WTC11 (cell line): ENCODE measurements around the gene COLEC12. TPM values are rescaled to one million over a fixed set of nuclear protein-coding genes. Genes with fewer than 3 reads are reported as not detected.

Experiments used
- ATAC-seq: fragments of 200-7000 bp; cut with Tn5 transposase; 2 replicates; pipeline ENCODE4 v1.10.0; 2021; ENCODE audit warnings: mild to moderate bottlenecking, moderate library complexity
- CTCF ChIA-PET: fragments of 300-600 bp; sonication (Branson Sonifier 250); formaldehyde crosslinking; loops from one replicate; lab custom pipeline; 2021; ENCODE audit warnings: antibody characterized with exemption; lab: Charles Lee
- POLR2A ChIA-PET: fragments of 350-600 bp; sonication (Branson Sonifier 250); formaldehyde crosslinking; loops from one replicate; lab custom pipeline; 2021; ENCODE audit warnings: antibody characterized with exemption; lab: Charles Lee
- DNase-seq: peaks from one replicate; pipeline ENCODE4 v3.0.0; 2021; ENCODE audit warnings: low spot score
- H3K27ac Mint-ChIP-seq: 2 replicates; pipeline ENCODE4 v1.8.0; 2021; ENCODE audit warnings: mixed read lengths
- H3K27me3 Mint-ChIP-seq: 2 replicates; pipeline ENCODE4 v1.8.0; 2021; ENCODE audit warnings: low read depth, mild to moderate bottlenecking, moderate library complexity, mixed read lengths
- H3K36me3 Mint-ChIP-seq: 2 replicates; pipeline ENCODE4 v1.8.0; 2021; ENCODE audit warnings: mixed read lengths
- H3K4me1 Mint-ChIP-seq: 2 replicates; pipeline ENCODE4 v1.8.0; 2022; ENCODE audit warnings: mixed read lengths
- H3K4me3 Mint-ChIP-seq: 2 replicates; pipeline ENCODE4 v1.8.0; 2021; ENCODE audit warnings: mild to moderate bottlenecking, moderate library complexity, mixed read lengths
- H3K9me3 Mint-ChIP-seq: 2 replicates; pipeline ENCODE4 v1.8.0; 2021; ENCODE audit warnings: mixed read lengths
- FOXJ3 ChIP-seq: sonication (generic); formaldehyde crosslinking; IDR thresholded peaks from 2 replicates; pipeline ENCODE4 v1.9.0; 2021; ENCODE audit warnings: missing genetic modification reagents, mild to moderate bottlenecking, borderline replicate concordance
- HMGA2 ChIP-seq: fragments of 250-450 bp; sonication (Bioruptor Pico); IDR thresholded peaks from 2 replicates; pipeline ENCODE4 v1.4.0; 2021; ENCODE audit warnings: mild to moderate bottlenecking, moderate library complexity
- KAT7 ChIP-seq: sonication (generic); formaldehyde crosslinking; IDR thresholded peaks from 2 replicates; pipeline ENCODE4 v1.8.1; 2023; ENCODE audit warnings: missing genetic modification reagents, mild to moderate bottlenecking, borderline replicate concordance
- MYBL2 ChIP-seq: sonication (generic); formaldehyde crosslinking; IDR thresholded peaks from 2 replicates; pipeline ENCODE4 v1.8.1; 2023; ENCODE audit warnings: mild to moderate bottlenecking, moderate library complexity, missing genetic modification reagents
- NR2C2 ChIP-seq: sonication (generic); formaldehyde crosslinking; IDR thresholded peaks from 2 replicates; pipeline ENCODE4 v1.8.0; 2022; ENCODE audit warnings: mild to moderate bottlenecking, missing genetic modification reagents
- TCF7 ChIP-seq: sonication (generic); formaldehyde crosslinking; IDR thresholded peaks from 2 replicates; pipeline ENCODE4 v1.8.0; 2022; ENCODE audit warnings: mild to moderate bottlenecking, low read depth, missing genetic modification reagents, moderate library complexity
- ZNF138 ChIP-seq: sonication (generic); formaldehyde crosslinking; conservative IDR thresholded peaks from 2 replicates; pipeline ENCODE4 v1.8.1; 2022; ENCODE audit warnings: mild to moderate bottlenecking, moderate library complexity, missing genetic modification reagents
- ZNF219 ChIP-seq: sonication (generic); formaldehyde crosslinking; IDR thresholded peaks from 2 replicates; pipeline ENCODE4 v1.8.0; 2023; ENCODE audit warnings: missing genetic modification reagents, mild to moderate bottlenecking, borderline replicate concordance
- ZNF396 ChIP-seq: fragments of 250-450 bp; sonication (Bioruptor Pico); IDR thresholded peaks from 2 replicates; pipeline ENCODE4 v1.8.0; 2021; ENCODE audit warnings: mild to moderate bottlenecking, moderate library complexity, borderline replicate concordance
- ZNF416 ChIP-seq: fragments of 250-450 bp; sonication (Bioruptor Pico); IDR thresholded peaks from 2 replicates; pipeline ENCODE4 v1.9.0; 2021; ENCODE audit warnings: mild to moderate bottlenecking, inconsistent platforms
- ZNF671 ChIP-seq: fragments of 250-450 bp; sonication (Bioruptor Pico); IDR thresholded peaks from 2 replicates; pipeline ENCODE4 v1.8.0; 2021; ENCODE audit warnings: mild to moderate bottlenecking
- total RNA-seq: library from RNA; stranded (reverse); gene quantifications from 3 replicates; pipeline ENCODE4 v1.2.3, GENCODE V29; 2021
- TF ChIP-seq, protein P1 (sequence below): sonication (generic); formaldehyde crosslinking; IDR thresholded peaks from 2 replicates; pipeline ENCODE4 v1.8.1; 2023; ENCODE audit warnings: mild to moderate bottlenecking, missing genetic modification reagents, moderate library complexity
- TF ChIP-seq, protein P2 (sequence below): sonication (generic); formaldehyde crosslinking; IDR thresholded peaks from 2 replicates; pipeline ENCODE4 v1.8.0; 2023; ENCODE audit warnings: missing genetic modification reagents
- TF ChIP-seq, protein P3 (sequence below): sonication (generic); formaldehyde crosslinking; IDR thresholded peaks from 2 replicates; pipeline ENCODE4 v1.8.0; 2023; ENCODE audit warnings: mild to moderate bottlenecking, missing genetic modification reagents
- TF ChIP-seq, protein P4 (sequence below): fragments of 200-600 bp; IDR thresholded peaks from 2 replicates; pipeline ENCODE4 v1.8.0; 2022; ENCODE audit warnings: antibody characterized with exemption
- TF ChIP-seq, protein P5 (sequence below): sonication (generic); formaldehyde crosslinking; IDR thresholded peaks from 2 replicates; pipeline ENCODE4 v1.8.1; 2023; ENCODE audit warnings: mild to moderate bottlenecking, moderate library complexity, missing genetic modification reagents
- TF ChIP-seq, protein P6 (sequence below): sonication (generic); formaldehyde crosslinking; IDR thresholded peaks from 2 replicates; pipeline ENCODE4 v1.8.0; 2022; ENCODE audit warnings: mild to moderate bottlenecking, missing genetic modification reagents
- TF ChIP-seq, protein P7 (sequence below): fragments of 250-450 bp; sonication (Bioruptor Pico); IDR thresholded peaks from 2 replicates; pipeline ENCODE4 v1.9.0; 2021; ENCODE audit warnings: mild to moderate bottlenecking, borderline replicate concordance

The COLEC12 gene
- total RNA-seq, 1 experiment from 2014 or later: 0.48 TPM

DNA sequence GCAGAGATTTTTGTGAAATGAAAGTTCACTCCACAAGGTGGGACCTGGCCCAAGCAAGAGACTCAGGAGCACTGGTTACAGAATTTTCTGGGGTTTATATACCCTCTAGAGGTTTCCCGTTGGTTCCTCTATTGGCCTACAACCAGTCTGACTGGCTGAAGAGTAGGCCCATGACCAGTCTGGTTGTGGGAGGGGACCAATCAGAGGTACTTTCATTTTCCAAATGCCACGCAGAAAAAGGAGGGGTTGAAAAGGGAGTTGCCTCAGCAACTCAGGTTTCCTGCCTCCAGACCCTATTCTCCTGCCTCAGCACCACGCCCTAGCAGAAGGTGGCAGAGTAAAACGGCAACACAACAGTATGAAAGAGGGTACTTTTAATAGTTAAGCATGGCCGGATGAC is 98.4 kb downstream of the COLEC12 start:
- TF ChIP-seq ZNF416 (no peak), FOXJ3 (CRISPR knock-in tag) (no peak)
- TF ChIP-seq, protein P1, sequence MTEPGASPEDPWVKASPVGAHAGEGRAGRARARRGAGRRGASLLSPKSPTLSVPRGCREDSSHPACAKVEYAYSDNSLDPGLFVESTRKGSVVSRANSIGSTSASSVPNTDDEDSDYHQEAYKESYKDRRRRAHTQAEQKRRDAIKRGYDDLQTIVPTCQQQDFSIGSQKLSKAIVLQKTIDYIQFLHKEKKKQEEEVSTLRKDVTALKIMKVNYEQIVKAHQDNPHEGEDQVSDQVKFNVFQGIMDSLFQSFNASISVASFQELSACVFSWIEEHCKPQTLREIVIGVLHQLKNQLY: no peak
- TF ChIP-seq, all 79 proteins: peak for 0
- Mint-ChIP-seq H3K4me3 (no peak overlapping the region), H3K27me3 (peaks cover 3% of the 10 kb centered on the region; the same call in 1 of the 2 replicates), H3K4me1 (no peaks in the 10 kb centered on the region), H3K9me3 (peaks cover 46% of the 10 kb centered on the region), H3K27ac (no peak overlapping the region), H3K36me3 (peaks cover 23% of the 10 kb centered on the region)
- CTCF ChIA-PET: no interaction called here
- DNase-seq (no peak), ATAC-seq (no peak)
- POLR2A ChIA-PET: no interaction called here

DNA sequence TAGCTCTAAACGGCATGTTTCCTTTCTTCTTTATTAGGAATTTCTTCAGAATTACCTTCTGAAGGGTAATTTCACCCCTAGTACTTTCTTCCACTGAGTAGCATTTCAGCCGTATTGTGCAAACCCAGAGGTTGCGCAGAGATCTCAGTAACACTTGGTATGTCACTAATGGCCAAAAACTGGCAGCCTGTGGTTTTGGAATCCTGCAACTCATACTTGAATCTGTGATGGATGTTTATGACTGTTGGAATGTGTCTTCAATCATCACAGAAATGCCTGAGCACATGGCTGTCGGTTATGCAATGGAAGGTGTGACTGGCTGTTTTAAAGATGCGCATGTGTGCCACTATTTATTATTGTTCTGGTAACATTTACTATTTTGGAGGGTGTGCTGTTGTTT is 100.0 kb downstream of the COLEC12 start:
- TF ChIP-seq, protein P2, sequence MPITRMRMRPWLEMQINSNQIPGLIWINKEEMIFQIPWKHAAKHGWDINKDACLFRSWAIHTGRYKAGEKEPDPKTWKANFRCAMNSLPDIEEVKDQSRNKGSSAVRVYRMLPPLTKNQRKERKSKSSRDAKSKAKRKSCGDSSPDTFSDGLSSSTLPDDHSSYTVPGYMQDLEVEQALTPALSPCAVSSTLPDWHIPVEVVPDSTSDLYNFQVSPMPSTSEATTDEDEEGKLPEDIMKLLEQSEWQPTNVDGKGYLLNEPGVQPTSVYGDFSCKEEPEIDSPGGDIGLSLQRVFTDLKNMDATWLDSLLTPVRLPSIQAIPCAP: no peak
- TF ChIP-seq TCF7 (CRISPR knock-in tag): no peak
- TF ChIP-seq ZNF396 (CRISPR knock-in tag): no peak
- TF ChIP-seq, all 79 proteins: peak for 0
- ChIA-PET CTCF (no interaction called here), POLR2A (no interaction called here)
- ATAC-seq (no peak), DNase-seq (no peak)
- Mint-ChIP-seq H3K4me3 (no peak overlapping the region), H3K4me1 (no peaks in the 10 kb centered on the region), H3K36me3 (peaks cover 13% of the 10 kb centered on the region), H3K27ac (no peak overlapping the region), H3K9me3 (peaks cover 36% of the 10 kb centered on the region), H3K27me3 (no peaks in the 10 kb centered on the region; the same call in 1 of the 2 replicates)

DNA sequence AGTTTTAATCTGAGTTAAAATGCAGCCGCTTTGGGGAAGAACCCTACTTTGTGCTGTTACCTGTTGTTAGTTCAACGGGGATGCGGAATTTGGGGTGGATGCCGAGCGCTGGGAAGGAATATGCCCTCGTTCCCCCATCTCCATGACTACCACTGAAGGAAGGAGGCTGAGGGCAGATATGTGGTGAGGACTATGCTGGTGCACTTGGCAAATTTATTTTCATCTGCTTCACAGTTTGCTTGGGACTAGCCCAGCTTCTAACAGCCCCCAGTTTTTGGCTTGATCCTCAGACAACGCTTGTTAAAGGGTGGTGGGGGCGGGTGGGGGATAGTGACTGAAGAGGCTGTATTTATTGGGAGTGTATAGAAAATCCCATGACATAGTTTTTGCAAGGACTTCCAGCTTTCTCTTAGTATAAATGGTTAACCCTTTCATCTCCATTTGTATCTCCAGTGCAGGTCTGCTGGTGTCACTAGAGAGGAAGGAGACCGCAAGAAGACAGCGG is 100.8 kb downstream of the COLEC12 start:
- CTCF ChIA-PET: no interaction called here
- no peak for ATAC-seq
- no peaks in the 10 kb centered on the region for H3K4me1 Mint-ChIP-seq
- TF ChIP-seq ZNF671 (no peak), FOXJ3 (CRISPR knock-in tag) (no peak), ZNF219 (no peak), HMGA2 (CRISPR knock-in tag) (no peak), ZNF138 (CRISPR knock-in tag) (no peak), MYBL2 (CRISPR knock-in tag) (no peak), KAT7 (CRISPR knock-in tag) (no peak), NR2C2 (no peak)
- TF ChIP-seq, protein P3, sequence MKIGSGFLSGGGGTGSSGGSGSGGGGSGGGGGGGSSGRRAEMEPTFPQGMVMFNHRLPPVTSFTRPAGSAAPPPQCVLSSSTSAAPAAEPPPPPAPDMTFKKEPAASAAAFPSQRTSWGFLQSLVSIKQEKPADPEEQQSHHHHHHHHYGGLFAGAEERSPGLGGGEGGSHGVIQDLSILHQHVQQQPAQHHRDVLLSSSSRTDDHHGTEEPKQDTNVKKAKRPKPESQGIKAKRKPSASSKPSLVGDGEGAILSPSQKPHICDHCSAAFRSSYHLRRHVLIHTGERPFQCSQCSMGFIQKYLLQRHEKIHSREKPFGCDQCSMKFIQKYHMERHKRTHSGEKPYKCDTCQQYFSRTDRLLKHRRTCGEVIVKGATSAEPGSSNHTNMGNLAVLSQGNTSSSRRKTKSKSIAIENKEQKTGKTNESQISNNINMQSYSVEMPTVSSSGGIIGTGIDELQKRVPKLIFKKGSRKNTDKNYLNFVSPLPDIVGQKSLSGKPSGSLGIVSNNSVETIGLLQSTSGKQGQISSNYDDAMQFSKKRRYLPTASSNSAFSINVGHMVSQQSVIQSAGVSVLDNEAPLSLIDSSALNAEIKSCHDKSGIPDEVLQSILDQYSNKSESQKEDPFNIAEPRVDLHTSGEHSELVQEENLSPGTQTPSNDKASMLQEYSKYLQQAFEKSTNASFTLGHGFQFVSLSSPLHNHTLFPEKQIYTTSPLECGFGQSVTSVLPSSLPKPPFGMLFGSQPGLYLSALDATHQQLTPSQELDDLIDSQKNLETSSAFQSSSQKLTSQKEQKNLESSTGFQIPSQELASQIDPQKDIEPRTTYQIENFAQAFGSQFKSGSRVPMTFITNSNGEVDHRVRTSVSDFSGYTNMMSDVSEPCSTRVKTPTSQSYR: no peak
- TF ChIP-seq, protein P4, sequence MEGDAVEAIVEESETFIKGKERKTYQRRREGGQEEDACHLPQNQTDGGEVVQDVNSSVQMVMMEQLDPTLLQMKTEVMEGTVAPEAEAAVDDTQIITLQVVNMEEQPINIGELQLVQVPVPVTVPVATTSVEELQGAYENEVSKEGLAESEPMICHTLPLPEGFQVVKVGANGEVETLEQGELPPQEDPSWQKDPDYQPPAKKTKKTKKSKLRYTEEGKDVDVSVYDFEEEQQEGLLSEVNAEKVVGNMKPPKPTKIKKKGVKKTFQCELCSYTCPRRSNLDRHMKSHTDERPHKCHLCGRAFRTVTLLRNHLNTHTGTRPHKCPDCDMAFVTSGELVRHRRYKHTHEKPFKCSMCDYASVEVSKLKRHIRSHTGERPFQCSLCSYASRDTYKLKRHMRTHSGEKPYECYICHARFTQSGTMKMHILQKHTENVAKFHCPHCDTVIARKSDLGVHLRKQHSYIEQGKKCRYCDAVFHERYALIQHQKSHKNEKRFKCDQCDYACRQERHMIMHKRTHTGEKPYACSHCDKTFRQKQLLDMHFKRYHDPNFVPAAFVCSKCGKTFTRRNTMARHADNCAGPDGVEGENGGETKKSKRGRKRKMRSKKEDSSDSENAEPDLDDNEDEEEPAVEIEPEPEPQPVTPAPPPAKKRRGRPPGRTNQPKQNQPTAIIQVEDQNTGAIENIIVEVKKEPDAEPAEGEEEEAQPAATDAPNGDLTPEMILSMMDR: no peak
- TF ChIP-seq, protein P5, sequence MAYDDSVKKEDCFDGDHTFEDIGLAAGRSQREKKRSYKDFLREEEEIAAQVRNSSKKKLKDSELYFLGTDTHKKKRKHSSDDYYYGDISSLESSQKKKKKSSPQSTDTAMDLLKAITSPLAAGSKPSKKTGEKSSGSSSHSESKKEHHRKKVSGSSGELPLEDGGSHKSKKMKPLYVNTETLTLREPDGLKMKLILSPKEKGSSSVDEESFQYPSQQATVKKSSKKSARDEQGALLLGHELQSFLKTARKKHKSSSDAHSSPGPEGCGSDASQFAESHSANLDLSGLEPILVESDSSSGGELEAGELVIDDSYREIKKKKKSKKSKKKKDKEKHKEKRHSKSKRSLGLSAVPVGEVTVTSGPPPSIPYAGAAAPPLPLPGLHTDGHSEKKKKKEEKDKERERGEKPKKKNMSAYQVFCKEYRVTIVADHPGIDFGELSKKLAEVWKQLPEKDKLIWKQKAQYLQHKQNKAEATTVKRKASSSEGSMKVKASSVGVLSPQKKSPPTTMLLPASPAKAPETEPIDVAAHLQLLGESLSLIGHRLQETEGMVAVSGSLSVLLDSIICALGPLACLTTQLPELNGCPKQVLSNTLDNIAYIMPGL (CRISPR knock-in tag): no peak
- TF ChIP-seq, protein P6, sequence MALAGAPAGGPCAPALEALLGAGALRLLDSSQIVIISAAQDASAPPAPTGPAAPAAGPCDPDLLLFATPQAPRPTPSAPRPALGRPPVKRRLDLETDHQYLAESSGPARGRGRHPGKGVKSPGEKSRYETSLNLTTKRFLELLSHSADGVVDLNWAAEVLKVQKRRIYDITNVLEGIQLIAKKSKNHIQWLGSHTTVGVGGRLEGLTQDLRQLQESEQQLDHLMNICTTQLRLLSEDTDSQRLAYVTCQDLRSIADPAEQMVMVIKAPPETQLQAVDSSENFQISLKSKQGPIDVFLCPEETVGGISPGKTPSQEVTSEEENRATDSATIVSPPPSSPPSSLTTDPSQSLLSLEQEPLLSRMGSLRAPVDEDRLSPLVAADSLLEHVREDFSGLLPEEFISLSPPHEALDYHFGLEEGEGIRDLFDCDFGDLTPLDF (CRISPR knock-in tag): no peak
- TF ChIP-seq, protein P7, sequence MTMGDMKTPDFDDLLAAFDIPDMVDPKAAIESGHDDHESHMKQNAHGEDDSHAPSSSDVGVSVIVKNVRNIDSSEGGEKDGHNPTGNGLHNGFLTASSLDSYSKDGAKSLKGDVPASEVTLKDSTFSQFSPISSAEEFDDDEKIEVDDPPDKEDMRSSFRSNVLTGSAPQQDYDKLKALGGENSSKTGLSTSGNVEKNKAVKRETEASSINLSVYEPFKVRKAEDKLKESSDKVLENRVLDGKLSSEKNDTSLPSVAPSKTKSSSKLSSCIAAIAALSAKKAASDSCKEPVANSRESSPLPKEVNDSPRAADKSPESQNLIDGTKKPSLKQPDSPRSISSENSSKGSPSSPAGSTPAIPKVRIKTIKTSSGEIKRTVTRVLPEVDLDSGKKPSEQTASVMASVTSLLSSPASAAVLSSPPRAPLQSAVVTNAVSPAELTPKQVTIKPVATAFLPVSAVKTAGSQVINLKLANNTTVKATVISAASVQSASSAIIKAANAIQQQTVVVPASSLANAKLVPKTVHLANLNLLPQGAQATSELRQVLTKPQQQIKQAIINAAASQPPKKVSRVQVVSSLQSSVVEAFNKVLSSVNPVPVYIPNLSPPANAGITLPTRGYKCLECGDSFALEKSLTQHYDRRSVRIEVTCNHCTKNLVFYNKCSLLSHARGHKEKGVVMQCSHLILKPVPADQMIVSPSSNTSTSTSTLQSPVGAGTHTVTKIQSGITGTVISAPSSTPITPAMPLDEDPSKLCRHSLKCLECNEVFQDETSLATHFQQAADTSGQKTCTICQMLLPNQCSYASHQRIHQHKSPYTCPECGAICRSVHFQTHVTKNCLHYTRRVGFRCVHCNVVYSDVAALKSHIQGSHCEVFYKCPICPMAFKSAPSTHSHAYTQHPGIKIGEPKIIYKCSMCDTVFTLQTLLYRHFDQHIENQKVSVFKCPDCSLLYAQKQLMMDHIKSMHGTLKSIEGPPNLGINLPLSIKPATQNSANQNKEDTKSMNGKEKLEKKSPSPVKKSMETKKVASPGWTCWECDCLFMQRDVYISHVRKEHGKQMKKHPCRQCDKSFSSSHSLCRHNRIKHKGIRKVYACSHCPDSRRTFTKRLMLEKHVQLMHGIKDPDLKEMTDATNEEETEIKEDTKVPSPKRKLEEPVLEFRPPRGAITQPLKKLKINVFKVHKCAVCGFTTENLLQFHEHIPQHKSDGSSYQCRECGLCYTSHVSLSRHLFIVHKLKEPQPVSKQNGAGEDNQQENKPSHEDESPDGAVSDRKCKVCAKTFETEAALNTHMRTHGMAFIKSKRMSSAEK (CRISPR knock-in tag): no peak
- TF ChIP-seq, all 79 proteins: peak for 0
- H3K4me3 Mint-ChIP-seq: no peak overlapping the region
- POLR2A ChIA-PET: no interaction called here
- H3K9me3 Mint-ChIP-seq: peaks cover 29% of the 10 kb centered on the region
- H3K36me3 Mint-ChIP-seq: peaks cover 6% of the 10 kb centered on the region; the same call in 1 of the 2 replicates
- no peak overlapping the region for H3K27ac Mint-ChIP-seq
- no peak for DNase-seq
- no peaks in the 10 kb centered on the region for H3K27me3 Mint-ChIP-seq
